H9 (cell line): Measurements from ENCODE around the gene TMEM174. TPM values are rescaled to one million over a fixed set of nuclear protein-coding genes. Genes with fewer than 3 reads are reported as not detected.

Source experiments
- DNase-seq: peaks from one replicate; pipeline ENCODE4 v3.0.0-alpha.2; 2017
- H2AFZ ChIP-seq: one replicate; pipeline ENCODE4 v1.6.1; 2013; ENCODE audit warnings: mild to moderate bottlenecking, low read length, control low read depth, moderate library complexity
- H2AK5ac ChIP-seq: 2 replicates; pipeline ENCODE4 v1.6.1; 2013; ENCODE audit warnings: low read length, control low read depth, mixed read lengths; ENCODE audit not compliant: insufficient read length
- H2BK120ac ChIP-seq: one replicate; pipeline ENCODE4 v1.6.1; 2013; ENCODE audit warnings: low read depth, mild to moderate bottlenecking, low read length, control low read depth, inconsistent platforms; ENCODE audit not compliant: poor library complexity, severe bottlenecking
- H2BK12ac ChIP-seq: 2 replicates; pipeline ENCODE4 v1.6.1; 2013; ENCODE audit warnings: low read length, control low read depth, mixed read lengths, low read depth; ENCODE audit not compliant: insufficient read length
- H2BK15ac ChIP-seq: 2 replicates; pipeline ENCODE4 v1.6.1; 2013; ENCODE audit warnings: low read depth, low read length, control low read depth
- H2BK20ac ChIP-seq: one replicate; pipeline ENCODE4 v1.6.1; 2013; ENCODE audit warnings: low read depth, mild to moderate bottlenecking, low read length, control low read depth, inconsistent platforms; ENCODE audit not compliant: poor library complexity, severe bottlenecking
- H2BK5ac ChIP-seq: 2 replicates; pipeline ENCODE4 v1.6.1; 2013; ENCODE audit warnings: low read length, control low read depth, mixed read lengths; ENCODE audit not compliant: insufficient read length
- H3K14ac ChIP-seq: 2 replicates; pipeline ENCODE4 v1.6.1; 2013; ENCODE audit warnings: low read length, control low read depth; ENCODE audit not compliant: insufficient read depth
- H3K18ac ChIP-seq: 2 replicates; pipeline ENCODE4 v1.6.1; 2013; ENCODE audit warnings: low read depth, mild to moderate bottlenecking, mixed read lengths, low read length, control low read depth; ENCODE audit not compliant: insufficient read length
- H3K23ac ChIP-seq: 2 replicates; pipeline ENCODE4 v1.6.1; 2013; ENCODE audit warnings: low read length, control low read depth, mixed read lengths, low read depth; ENCODE audit not compliant: insufficient read length
- H3K23me2 ChIP-seq: 2 replicates; pipeline ENCODE4 v1.6.1; 2013; ENCODE audit warnings: low read depth, mild to moderate bottlenecking, mixed read lengths, low read length, control low read depth; ENCODE audit not compliant: insufficient read length, poor library complexity, severe bottlenecking
- H3K27ac ChIP-seq: 2 replicates; pipeline ENCODE4 v1.5.1; 2013; ENCODE audit warnings: low read length, control low read depth, mixed read lengths, low read depth; ENCODE audit not compliant: insufficient read length
- H3K27me3 ChIP-seq: 2 replicates; pipeline ENCODE4 v1.6.1; 2013; ENCODE audit warnings: low read length, control low read depth, inconsistent platforms; ENCODE audit not compliant: insufficient read depth
- H3K4ac ChIP-seq: 2 replicates; pipeline ENCODE4 v1.6.1; 2013; ENCODE audit warnings: low read depth, mild to moderate bottlenecking, control low read depth, inconsistent platforms, low read length, moderate library complexity
- H3K4me1 ChIP-seq: 2 replicates; pipeline ENCODE4 v1.6.1; 2013; ENCODE audit warnings: low read length, control low read depth, inconsistent platforms; ENCODE audit not compliant: insufficient read depth
- H3K4me2 ChIP-seq: 2 replicates; pipeline ENCODE4 v1.6.1; 2013; ENCODE audit warnings: low read length, control low read depth, mixed read lengths; ENCODE audit not compliant: insufficient read length, insufficient read depth
- H3K56ac ChIP-seq: 2 replicates; pipeline ENCODE4 v1.6.1; 2013; ENCODE audit warnings: low read depth, mild to moderate bottlenecking, mixed read lengths, low read length, control low read depth; ENCODE audit not compliant: insufficient read length
- H3K79me1 ChIP-seq: 2 replicates; pipeline ENCODE4 v1.6.1; 2013; ENCODE audit warnings: low read depth, mild to moderate bottlenecking, moderate library complexity, low read length, control low read depth, inconsistent platforms; ENCODE audit not compliant: insufficient read depth, poor library complexity, severe bottlenecking
- H3K79me2 ChIP-seq: 2 replicates; pipeline ENCODE4 v1.6.1; 2013; ENCODE audit warnings: low read length, control low read depth, inconsistent platforms; ENCODE audit not compliant: insufficient read depth
- H3K9ac ChIP-seq: 2 replicates; pipeline ENCODE4 v1.6.1; 2013; ENCODE audit warnings: low read length, control low read depth, mixed read lengths; ENCODE audit not compliant: insufficient read length; ENCODE audit errors: extremely low read depth
- H3K9me3 ChIP-seq: one replicate; pipeline ENCODE4 v1.6.1; 2013; ENCODE audit warnings: low read depth, low read length, inconsistent platforms; ENCODE audit not compliant: control insufficient read depth
- H3T11ph ChIP-seq: one replicate; pipeline ENCODE4 v1.6.1; 2013; ENCODE audit warnings: mild to moderate bottlenecking, low read length, control low read depth, inconsistent platforms
- H4K20me1 ChIP-seq: one replicate; pipeline ENCODE4 v1.6.1; 2013; ENCODE audit not compliant: control insufficient read depth, insufficient read length, insufficient read depth
- H4K5ac ChIP-seq: 2 replicates; pipeline ENCODE4 v1.6.1; 2013; ENCODE audit warnings: low read depth, mild to moderate bottlenecking, mixed read lengths, low read length, control low read depth; ENCODE audit not compliant: insufficient read length
- H4K8ac ChIP-seq: replicated peaks from 2 replicates; pipeline ENCODE4 v1.6.1; 2013; ENCODE audit warnings: low read length, control low read depth, mixed read lengths, low read depth; ENCODE audit not compliant: insufficient read length
- H4K91ac ChIP-seq: 2 replicates; pipeline ENCODE4 v1.6.1; 2013; ENCODE audit warnings: low read depth, mild to moderate bottlenecking, moderate library complexity, mixed read lengths, low read length, control low read depth; ENCODE audit not compliant: insufficient read length
- H3K27ac Mint-ChIP-seq, 3 experiments: 2 replicates in 2 of 3; 3 replicates in 1 of 3; pipeline ENCODE4 v1.8.0; 2020 to 2021; ENCODE audit warnings: mixed read lengths in 3 of 3, mild to moderate bottlenecking in 1 of 3, moderate library complexity in 1 of 3
- H3K27me3 Mint-ChIP-seq: 2 replicates; pipeline ENCODE4 v1.8.0; 2021; ENCODE audit warnings: low read depth, mild to moderate bottlenecking, moderate library complexity, mixed read lengths
- H3K36me3 Mint-ChIP-seq, 3 experiments: 2 replicates in 2 of 3; 3 replicates in 1 of 3; pipeline ENCODE4 v1.8.0; 2020 to 2021; ENCODE audit warnings: low read depth in 3 of 3, mixed read lengths in 3 of 3; ENCODE audit not compliant: insufficient read depth in 1 of 3
- H3K4me1 Mint-ChIP-seq, 2 experiments: 2 replicates each; pipeline ENCODE4 v1.8.0; 2020; ENCODE audit warnings: mixed read lengths in 2 of 2
- H3K4me3 Mint-ChIP-seq, 2 experiments: 2 replicates in 1 of 2; 3 replicates in 1 of 2; pipeline ENCODE4 v1.8.0; 2020 to 2021; ENCODE audit warnings: mild to moderate bottlenecking in 2 of 2, mixed read lengths in 2 of 2, moderate library complexity in 1 of 2
- H3K9me3 Mint-ChIP-seq, 2 experiments: 2 replicates in 1 of 2; 3 replicates in 1 of 2; pipeline ENCODE4 v1.8.0; 2020; ENCODE audit warnings: mild to moderate bottlenecking in 2 of 2, mixed read lengths in 2 of 2, moderate library complexity in 1 of 2
- CTCF ChIP-seq: fragments of 200-600 bp; sonication (generic); conservative IDR thresholded peaks from 3 replicates; pipeline ENCODE4 v1.8.0; 2021; ENCODE audit warnings: antibody characterized with exemption, mild to moderate bottlenecking
- WGBS: extraction: QIAGEN DNeasy Blood & Tissue Kit; methylation state at CpG from one replicate; pipeline ENCODE4 v1.1.7; 2013; ENCODE audit warnings: missing lambda C conversion rate, low lambda C conversion rate, mixed read lengths; ENCODE audit not compliant: insufficient read length; ENCODE audit errors: extremely low coverage; 5-methylcytosine and 5-hydroxymethylcytosine counted together
- total RNA-seq: library from RNA; stranded (reverse); gene quantifications from 2 replicates; pipeline ENCODE4 v1.2.1, GENCODE V29; 2021

Gene TMEM174
- total RNA-seq, 1 experiment from 2014 or later = not detected

GRCh38 chr5:73176250-73176649 lies 3.3 kb downstream of the TMEM174 start:
- H3K27ac Mint-ChIP-seq = no peak overlapping the region
- H3K27me3 ChIP-seq = no peaks in the 10 kb centered on the region

More at GRCh38 chr5:73176250-73176649, 3.3 kb downstream of the TMEM174 start:
- TF ChIP-seq CTCF = no peak
- Mint-ChIP-seq H3K4me1 (peaks cover 3 to 13% of the 10 kb centered on the region in 2 experiments), H3K4me3 (no peak overlapping the region), H3K27me3 (no peaks in the 10 kb centered on the region; the same call in 1 of the 2 replicates), H3K9me3 (no peaks in the 10 kb centered on the region), H3K36me3 (no peaks in the 10 kb centered on the region)
- no peak overlapping the region for H2BK12ac ChIP-seq
- H3K9ac ChIP-seq = no peak overlapping the region
- no peak overlapping the region for H2BK120ac ChIP-seq
- H2BK5ac ChIP-seq = no peak overlapping the region
- no peak overlapping the region for H4K8ac ChIP-seq
- WGBS = no CpG with 5 or more reads among the region's 2 CpGs
- H2BK15ac ChIP-seq = no peak overlapping the region
- H3K56ac ChIP-seq = no peak overlapping the region
- no peak overlapping the region for H3T11ph ChIP-seq
- H4K5ac ChIP-seq = no peak overlapping the region
- H3K4me1 ChIP-seq = 0 out of 2 replicates have a peak, but pooled peaks cover 3% of the 10 kb centered on the region
- H3K9me3 ChIP-seq = no peaks in the 10 kb centered on the region
- no peak overlapping the region for H3K14ac ChIP-seq
- no peak overlapping the region for H2BK20ac ChIP-seq
- H3K18ac ChIP-seq = no peak overlapping the region
- no peak overlapping the region for H2AFZ ChIP-seq
- H3K27ac ChIP-seq = no peak overlapping the region
- no peaks in the 10 kb centered on the region for H3K79me1 ChIP-seq
- no peak overlapping the region for H3K4ac ChIP-seq
- no peaks in the 10 kb centered on the region for H4K20me1 ChIP-seq
- no peak overlapping the region for H3K4me2 ChIP-seq
- no peak overlapping the region for H2AK5ac ChIP-seq
- H3K23ac ChIP-seq = no peak overlapping the region
- H3K79me2 ChIP-seq = no peaks in the 10 kb centered on the region
- H4K91ac ChIP-seq = no peak overlapping the region
- no peaks in the 10 kb centered on the region for H3K23me2 ChIP-seq
- DNase-seq = no peak
